Measurements from ENCODE around the gene ZNF414.
A peak's percentile ranks its signal among the peaks of the same experiment; 100 is the strongest.

Gene ZNF414

DNA sequence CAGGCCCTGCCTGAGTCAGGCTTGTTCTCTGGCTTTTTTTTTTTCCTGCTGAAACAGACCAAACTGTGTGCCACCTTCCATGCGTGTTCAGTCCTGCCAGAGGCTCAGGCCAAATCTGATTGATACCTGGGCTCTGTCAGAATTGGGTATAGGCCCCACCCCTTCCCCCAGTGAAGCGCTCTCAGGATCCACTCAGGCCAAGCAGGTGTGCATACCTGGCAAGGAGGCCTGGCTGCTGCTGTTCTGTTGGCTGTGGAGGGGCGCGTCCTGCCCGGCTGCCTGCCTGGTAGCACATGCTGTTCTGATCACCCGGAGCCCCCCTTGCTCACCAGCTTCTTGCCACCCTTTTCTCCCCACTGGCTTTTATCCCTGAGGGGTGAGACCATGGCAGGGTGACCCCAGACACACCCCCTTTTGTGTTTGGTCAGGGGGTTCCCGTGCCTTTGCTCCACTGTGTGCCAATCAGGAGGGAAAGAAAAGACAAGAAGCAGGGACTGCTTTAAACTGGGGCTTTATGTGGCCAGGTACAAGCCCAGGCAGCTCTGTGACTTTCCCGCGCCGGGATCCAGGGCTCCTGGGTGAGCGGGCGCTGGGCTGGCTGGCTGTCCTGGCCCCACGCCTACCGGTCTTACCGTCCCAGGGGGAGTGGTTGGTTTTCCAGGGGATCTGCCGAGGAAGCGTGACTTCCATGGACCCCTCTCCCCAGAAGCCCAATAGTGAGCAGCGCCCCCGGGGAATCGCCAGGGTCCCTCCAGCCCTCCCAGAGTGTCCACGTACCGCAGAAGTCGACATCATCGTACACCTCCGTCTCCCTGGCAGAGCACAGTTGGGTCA lies 24.2 kb downstream of the ZNF414 start:
- DNase-seq: no peak

DNA sequence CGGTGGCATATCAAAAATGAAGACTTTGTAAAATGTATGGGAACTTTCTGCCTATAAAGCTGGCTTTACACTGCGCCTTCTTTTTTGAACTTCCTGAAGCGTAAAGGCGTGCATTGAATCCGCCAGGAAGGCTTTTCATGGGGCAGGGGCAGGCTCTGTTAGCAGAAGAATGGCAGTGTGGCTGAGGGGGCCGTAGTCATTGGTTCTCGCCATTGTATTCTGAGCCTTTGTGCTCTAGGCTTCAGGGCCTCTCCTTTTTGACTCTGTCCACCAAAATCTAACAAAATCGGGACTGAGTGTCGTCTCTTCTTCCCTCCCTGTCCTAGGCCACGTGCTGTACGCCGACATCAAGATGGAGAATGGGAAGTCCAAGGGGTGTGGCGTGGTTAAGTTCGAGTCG lies 25.6 kb downstream of the ZNF414 start:
- peak in 1 of 3 donors; percentile 25 for DNase-seq

DNA sequence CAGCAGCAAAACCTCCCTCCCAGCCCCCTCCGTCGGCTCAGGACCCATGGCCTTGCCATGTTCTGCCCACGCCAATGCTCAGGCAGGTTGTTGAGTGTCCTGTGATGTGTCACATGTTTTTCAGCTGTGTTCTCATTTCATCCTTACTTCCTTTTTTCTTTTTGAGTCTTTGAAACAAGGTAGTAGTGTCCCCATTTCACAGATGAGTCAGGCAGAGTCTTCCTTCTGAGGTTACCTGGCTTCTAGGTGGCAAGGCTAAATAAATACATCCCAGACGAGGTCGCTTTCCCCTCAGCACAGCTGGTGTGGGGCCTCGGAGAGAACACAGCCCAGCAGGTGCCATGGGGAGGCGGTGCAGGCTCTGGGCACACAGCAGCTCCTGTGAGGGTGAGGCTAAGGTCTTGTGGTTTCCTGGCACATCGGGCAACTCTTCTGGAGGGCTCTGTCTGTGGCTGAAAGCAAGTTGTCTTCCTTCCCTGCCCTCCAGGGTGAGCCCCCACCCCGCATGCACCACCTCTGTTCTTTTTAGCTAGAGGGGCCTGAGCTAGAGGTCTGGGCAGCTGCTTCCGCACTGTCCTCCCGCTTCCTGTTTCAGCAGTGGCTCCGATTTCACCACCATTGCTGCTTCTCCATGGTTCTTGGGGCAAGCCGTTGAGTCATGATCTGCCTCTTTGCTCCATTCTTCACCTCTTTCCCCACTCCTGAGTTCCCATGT lies 26.7 kb downstream of the ZNF414 start:
- peak; percentile 88 to 93 (median 91) for DNase-seq

DNA sequence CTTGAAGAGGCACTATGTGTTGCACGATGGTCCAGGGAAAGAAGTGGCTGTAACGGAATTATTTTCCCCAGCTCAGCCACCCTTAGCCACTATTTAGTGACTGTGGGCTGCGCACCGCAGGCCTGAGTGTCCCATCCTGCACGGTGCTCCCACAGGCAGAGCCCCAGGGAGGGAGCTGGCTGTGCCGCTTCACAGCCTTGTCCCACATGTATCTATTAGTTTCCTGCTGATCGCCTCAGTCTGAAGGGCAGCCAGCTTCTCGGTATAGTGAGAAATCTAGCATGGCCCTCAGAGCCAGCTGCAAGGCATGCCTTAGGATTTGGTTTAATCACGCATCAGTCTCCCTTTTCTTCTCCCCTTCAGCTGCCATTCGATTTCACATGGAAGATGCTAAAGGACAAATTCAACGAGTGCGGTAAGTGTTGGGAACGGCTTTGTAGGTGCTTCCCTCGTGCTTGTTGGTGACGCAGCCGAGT lies 27.3 kb downstream of the ZNF414 start:
- DNase-seq: no peak

DNA sequence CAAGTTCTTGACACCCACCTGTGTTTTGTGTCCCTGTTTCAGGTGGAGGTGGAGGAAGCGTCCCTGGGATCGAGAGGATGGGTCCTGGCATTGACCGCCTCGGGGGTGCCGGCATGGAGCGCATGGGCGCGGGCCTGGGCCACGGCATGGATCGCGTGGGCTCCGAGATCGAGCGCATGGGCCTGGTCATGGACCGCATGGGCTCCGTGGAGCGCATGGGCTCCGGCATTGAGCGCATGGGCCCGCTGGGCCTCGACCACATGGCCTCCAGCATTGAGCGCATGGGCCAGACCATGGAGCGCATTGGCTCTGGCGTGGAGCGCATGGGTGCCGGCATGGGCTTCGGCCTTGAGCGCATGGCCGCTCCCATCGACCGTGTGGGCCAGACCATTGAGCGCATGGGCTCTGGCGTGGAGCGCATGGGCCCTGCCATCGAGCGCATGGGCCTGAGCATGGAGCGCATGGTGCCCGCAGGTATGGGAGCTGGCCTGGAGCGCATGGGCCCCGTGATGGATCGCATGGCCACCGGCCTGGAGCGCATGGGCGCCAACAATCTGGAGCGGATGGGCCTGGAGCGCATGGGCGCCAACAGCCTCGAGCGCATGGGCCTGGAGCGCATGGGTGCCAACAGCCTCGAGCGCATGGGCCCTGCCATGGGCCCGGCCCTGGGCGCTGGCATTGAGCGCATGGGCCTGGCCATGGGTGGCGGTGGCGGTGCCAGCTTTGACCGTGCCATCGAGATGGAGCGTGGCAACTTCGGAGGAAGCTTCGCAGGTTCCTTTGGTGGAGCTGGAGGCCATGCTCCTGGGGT lies 28.2 kb downstream of the ZNF414 start:
- no peak for DNase-seq

DNA sequence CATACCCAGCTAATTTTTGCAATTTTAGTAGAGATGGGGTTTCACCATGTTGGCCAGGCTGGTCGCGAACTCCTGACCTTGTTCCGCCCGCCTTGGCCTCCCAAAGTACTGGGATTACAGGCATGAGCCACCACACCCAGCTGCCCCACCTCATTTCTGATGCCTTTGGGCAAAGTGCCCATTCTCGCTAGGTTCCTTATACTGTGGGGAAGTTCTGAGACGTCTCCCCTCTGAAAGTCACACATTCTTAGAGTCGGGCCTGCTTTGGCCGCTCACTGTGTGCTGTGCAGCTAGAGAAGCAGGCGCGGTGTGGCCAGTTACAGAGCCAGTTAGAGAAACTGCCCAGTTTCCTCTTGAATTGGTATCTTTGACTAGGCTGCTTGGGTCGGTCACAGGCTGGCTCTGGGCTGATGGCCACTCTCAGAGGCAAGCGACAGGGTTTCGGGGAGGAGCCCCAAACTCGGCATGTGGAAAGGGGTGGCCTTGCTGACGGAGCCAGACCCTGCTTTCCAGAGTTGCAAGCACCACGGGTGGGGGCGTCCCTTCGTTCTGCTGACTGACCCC lies 29.6 kb downstream of the ZNF414 start:
- peak; percentile 84 to 86 (median 86) for DNase-seq

DNA sequence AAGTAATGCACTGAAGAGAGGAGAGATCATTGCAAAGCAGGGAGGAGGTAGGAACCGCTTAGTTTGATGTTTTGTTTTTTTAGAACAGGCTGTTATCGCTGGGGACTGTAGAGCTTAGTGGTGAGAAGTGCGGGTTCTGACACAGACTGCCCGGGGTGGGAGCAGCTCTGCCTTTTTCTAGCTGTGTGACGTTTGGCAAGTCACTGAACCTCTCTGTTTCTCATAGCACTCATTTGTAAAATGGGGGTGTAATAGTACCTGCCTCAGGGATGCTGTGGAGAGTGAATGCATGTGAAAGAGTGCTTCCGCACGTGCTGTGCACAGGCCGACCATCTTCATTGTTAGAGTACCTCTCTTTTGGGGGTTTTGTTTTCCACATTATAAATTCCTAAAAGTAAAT lies 30.8 kb downstream of the ZNF414 start:
- DNase-seq: no peak

DNA sequence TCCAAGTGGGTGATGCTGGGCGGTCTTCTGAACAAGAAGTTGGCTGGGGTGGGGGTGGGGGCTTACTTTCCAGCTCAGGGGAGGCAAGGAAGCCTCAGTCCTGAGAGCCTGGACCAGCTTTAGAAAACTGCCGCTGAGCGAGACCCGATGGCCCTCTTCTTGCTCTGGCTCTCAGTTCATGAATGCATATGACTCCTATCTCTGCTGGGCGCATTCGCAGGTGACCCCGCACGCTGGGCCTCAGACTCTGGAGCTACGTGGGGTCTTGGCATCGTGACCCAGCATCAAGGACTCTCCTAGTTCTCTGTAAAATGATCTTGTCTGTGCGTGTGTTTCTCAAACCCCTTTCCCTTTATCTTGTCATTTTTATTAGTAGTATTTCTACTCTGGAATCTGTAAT lies 31.3 kb downstream of the ZNF414 start:
- DNase-seq: no peak

DNA sequence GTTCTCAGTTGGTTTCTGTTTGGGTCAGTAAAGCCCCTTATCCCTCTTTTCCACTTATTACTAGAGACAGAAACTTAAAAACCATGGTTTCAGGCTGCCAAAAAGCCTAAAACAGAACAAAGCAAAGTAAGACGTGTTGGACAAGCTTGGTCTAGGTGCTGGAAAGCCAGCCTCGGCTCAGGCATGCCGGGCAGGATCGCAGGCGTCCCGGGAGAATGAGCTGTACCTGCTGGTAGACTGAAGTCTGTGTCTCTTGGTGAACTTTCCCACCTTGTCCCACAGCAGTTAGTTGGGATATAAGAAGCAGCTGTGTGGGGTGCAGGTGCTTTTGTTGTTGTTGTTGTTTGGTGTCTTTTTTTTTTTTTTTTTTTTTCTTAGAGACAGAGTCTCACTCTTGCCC lies 32.4 kb downstream of the ZNF414 start:
- no peak for DNase-seq

DNA sequence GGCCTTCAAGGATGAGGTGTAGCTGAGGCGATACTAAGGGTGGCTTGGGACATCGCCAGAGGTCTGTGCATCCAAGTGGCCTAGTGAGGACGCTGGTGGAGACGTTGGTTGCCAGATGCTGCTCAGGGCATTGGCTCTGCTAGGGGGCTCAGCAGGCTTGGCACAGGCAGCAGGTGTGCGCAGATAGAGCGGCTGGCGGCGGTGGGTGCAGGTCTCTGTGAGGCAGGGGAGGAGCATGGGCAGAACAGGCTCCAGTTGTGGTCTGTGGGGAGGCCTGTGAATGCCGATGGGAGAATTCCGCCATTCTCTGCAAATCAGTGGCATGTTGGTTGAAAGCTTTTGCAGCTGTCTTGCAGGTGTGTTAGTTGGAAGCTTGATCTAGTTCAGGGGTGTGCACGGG lies 32.8 kb downstream of the ZNF414 start:
- no peak for DNase-seq

DNA sequence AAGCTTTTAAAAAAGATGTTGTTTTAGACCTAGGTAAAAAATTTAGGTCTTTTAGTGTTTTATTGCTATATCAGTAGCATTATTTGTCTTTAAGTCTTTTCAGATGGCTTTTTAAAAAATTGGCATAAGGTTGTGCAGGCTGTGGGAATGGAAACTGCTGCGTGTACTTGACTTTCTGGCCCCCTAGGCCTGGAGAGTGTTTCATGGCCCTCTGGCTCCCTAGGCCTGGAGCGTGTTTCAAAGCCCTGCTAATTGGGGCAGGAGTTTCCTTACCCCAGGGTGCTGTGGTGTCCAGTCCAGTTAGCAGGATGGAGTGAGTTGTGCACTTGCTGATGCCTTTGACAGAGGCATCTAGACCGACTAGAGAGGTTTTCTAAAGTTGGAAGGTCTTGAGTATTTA lies 35.4 kb downstream of the ZNF414 start:
- no peak for DNase-seq

DNA sequence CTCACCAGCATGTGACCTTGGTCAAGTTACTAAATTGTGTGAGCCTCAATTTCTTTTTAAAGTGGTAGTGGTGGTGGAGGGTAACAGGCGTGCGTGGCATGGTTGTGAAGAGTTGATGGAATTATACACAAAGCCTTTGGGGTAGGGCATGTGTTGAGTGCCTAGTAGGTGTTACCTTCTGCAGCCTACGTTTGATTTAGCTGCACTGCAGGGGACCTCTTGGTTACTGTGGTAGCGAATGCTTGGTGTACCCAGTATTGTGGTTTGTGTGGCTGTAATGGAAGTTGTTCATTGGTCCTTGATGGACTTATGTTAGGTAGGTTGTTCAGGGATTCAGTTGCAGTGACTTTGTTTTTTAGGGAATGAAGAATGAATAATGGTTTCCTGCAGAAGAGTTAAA lies 36.1 kb downstream of the ZNF414 start:
- no peak for DNase-seq

DNA sequence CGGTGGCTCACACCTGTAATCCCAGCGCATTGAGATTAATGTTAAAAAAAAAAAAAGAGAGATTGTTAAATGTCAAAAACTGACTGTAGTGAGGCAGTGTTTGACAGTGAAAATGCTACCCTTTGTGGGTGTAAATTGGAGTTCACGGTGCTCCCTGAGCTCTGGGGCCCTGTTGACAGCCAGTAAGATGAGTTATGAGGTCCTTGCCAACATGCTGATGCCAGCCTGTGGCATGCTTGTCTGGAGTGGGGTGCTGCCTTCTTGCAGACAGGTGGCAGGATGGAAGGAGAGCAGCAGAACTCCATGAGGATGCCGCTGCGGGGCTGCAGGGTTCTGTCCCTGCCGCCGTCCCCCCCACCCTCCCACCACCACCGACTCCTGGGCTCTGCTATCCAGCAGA lies 37.4 kb downstream of the ZNF414 start:
- DNase-seq: no peak

DNA sequence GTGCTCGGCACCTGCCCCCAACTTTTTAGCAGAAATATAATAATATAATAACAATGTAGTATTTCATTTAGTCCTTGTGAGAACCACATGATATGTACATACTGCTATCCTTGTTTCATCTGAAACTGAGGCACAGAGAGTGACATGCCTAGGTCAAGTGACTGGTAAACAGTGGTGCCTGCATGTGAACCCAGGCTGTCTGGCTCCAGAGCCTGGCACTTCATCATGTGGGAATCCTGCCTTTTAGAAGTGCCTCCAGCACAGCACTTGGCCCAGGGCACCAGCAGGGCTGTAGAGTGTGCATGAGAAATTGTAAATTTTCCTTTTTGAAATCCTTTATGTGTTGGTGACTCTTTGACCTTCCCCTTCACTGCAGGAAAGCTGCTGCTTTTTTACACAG lies 39.0 kb downstream of the ZNF414 start:
- DNase-seq: no peak

DNA sequence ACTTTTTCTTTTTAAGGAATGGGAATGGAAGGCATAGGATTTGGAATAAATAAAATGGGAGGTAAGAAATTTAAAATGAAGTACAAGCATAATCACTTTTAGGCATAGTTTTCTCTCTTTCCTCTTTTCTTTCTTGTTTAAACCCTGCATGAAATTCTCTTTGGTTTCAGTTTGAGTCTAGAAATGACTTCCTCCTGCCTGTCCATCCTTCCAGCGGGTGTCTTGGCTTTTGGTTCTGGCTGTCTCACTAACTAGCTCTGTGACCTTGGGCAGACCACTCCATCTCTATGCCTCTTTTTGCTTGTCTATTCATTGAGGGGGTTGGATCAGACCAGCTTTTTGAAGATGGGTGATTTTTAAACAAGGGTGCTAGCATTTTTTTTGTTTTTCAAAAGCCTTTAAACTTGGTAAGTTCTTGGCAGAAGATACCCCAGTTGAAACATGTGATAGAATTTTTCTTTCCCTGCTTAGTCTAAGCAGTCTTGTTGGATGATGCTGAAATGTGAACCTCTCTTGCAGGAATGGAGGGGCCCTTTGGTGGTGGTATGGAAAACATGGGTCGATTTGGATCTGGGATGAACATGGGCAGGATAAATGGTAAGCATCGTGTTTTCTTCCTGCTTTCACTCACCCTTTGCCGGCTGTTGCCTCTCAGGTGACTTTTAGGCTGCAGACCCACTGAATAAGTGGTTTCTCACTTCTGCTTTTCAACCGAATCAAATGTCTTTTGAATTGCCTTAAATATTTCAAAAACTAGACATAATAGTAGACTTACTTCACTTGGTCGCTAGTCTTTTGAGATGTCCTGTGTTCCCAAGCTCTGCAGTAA lies 40.1 kb downstream of the ZNF414 start:
- DNase-seq: peak; percentile 43 to 58 (median 56)

DNA sequence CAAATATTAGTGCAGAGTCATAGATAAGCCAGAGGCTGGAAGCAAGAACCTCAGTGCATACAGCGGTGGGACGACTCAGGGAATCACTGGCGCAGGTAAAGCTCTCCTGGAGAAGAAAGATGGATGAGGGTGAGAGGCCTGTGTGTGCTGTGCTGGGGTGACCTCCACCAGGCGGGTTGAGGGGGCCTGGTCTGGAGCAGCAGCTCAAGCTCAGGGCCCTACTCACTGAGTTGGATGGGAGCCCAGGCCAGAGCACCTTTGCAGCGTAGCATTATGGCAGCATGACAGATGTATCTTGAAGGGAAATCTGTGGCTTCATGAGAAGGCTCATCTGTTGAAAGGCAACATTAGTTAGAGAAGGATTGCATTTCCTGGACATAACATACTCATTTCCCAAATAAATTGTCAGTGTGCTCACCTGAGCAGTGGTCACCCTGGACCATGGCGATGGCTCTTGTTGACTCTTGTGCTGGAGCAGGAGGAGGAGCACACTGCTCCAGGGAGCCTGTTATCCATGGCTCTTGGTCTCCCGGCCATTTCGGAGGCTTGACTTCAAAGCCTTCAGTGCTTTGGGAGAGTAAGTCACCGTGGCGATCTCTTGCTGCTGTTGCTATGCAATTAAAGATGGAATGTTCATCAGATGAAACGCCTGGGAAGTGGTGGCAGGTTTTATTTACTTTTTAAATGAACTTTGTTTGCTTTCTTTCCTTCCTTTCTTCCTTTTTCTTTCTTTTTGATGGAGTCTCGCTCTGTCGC lies 44.2 kb downstream of the ZNF414 start:
- DNase-seq: no peak

DNA sequence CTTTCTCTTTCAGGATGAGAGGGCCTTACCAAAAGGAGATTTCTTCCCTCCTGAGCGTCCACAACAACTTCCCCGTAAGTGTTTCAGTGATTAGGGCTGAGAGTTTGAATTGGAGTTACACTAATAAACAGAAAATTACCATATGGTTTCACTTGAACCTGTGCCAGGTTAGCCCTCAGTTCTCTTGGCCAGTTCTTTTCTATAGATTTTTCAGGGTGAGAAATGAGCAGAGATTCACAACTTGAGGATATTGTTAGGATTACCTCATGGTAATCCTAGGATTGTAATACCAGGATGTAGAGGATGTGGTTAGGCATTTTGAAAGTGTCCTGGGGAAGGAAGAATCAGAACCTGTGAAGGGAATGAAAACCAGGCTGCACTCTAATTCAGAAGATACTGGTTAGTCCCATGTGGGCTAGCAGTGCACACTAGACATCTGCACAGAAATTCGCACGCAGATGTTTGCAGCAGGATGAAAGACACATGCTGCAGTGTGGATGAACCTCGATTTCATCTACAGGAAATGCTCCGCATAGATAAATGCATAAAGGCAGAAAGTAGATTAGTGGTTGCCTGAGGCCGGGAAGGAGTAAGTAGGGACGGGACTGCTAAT lies 45.1 kb downstream of the ZNF414 start:
- no peak for DNase-seq

DNA sequence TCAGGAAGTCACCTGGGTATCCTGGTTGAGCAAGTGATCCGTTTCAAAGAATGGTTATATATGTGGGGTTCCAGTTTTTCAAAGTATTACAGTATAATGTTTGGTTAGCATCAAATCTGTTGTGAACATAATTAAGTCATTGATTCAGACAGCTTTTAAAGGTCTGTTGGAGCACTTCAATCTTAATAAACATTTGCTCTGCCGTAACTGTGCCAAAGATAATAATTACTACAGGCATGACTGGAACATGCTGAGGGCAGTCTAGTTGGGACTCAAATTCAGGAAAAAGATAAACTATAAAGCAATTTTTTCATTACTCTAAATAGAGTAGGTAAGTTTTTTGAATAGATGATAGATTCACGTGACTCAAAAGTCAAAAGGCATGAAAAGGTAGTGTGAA lies 45.8 kb downstream of the ZNF414 start:
- no peak for DNase-seq

DNA sequence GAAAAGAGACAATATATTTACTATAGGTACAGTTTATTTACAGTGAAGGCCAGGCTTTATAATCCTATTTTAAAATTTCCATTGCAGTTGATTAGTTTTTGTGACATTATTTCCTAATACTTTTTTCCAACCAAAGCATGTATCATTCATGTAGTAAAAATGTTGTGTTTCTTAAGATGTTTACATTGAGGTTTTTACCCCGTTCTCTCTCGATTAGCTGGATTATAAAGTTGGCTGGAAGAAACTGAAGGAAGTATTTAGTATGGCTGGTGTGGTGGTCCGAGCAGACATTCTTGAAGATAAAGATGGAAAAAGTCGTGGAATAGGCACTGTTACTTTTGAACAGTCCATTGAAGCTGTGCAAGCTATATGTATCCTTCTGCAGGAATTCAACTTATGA lies 47.9 kb downstream of the ZNF414 start:
- DNase-seq: no peak

DNA sequence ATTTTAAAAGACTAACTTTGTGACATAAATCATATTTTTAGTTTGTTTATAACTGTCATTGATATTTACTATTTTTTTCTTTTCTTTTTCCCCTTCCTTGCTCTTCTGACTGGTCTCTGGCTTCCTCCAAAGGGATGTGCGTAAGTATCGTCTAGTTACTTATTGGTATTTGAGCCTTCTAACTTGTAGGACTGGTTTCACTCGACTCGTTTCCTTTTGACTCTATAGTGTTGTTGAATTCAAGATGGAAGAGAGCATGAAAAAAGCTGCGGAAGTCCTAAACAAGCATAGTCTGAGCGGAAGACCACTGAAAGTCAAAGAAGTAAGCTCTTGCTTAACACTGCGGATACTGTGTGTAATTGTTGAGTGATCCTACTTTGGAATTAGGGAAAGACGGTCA lies 50.6 kb downstream of the ZNF414 start:
- DNase-seq: no peak

DNA sequence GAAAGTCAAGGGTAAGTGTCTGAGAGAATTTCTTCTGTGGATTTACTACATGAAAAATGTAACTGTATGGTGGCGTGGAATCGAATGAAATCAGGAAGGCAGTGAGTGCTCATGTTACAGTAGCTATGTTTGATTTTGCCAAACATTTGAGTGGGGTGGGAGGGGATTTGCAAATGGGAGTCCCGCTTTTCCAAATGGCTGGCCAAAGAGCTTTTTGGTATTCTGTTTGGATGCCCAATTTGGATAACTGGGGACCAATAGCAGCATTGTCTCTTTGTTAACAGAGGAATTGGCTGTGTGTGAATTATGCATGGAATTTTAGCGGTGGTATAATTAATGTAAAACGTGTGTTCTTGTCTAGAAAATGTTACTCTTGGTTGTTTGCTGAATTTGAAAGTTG lies 51.4 kb downstream of the ZNF414 start:
- DNase-seq: no peak

Data from suppressor macrophage treated with lipopolysaccharide for 1 hour (primary cell).